Measurements from ENCODE around the gene PAK1.

GRCh38 chr11:77470504-77470903, 3.4 kb downstream of the PAK1 start:
- TF ChIP-seq CTCF (IDR thresholded peaks at IDR 0.05) (no peak), EZH2 (IDR thresholded peaks at IDR 0.05; ENCODE audit: borderline replicate concordance, insufficient read depth, low read depth, low read length, poor library complexity, severe bottlenecking) (no peak)

All from B cell (primary cell).